Rectal smooth muscle tissue (tissue), 1 donor: ENCODE measurements around the gene PPP1R18.
A peak's percentile ranks its signal among the peaks of the same experiment; 100 is the strongest.
"Not testable (repeated sequence)": the region's sequence is repeated elsewhere in the genome, so short reads cannot be mapped to it uniquely, and the experiment has no call there.

ENCODE experiments used
- H3K27ac ChIP-seq: one replicate; pipeline ENCODE4 v1.7.0; 2013; ENCODE audit warnings: low read depth, low read length, inconsistent platforms
- H3K27me3 ChIP-seq: one replicate; pipeline ENCODE4 v1.7.0; 2013; ENCODE audit warnings: low read length; ENCODE audit not compliant: control insufficient read depth, insufficient read depth
- H3K36me3 ChIP-seq: one replicate; pipeline ENCODE4 v1.7.0; 2013; ENCODE audit warnings: low read length; ENCODE audit not compliant: control insufficient read depth, insufficient read depth
- H3K4me1 ChIP-seq: one replicate; pipeline ENCODE4 v1.7.0; 2013; ENCODE audit warnings: low read length; ENCODE audit not compliant: control insufficient read depth, insufficient read depth
- H3K4me3 ChIP-seq: one replicate; pipeline ENCODE4 v1.7.0; 2013; ENCODE audit warnings: low read length
- H3K9ac ChIP-seq: one replicate; pipeline ENCODE4 v1.7.0; 2013; ENCODE audit warnings: low read length

The PPP1R18 gene

GRCh38 chr6:30681766-30682142 is 4.7 kb downstream of the PPP1R18 start:
- Histone ChIP-seq H3K4me1 (peaks cover 31% of the 10 kb centered on the region), H3K27me3 (no peaks in the 10 kb centered on the region), H3K4me3 (peak overlapping the region; percentile 66), H3K36me3 (peaks cover 18% of the 10 kb centered on the region), H3K9ac (peak overlapping the region; percentile 57), H3K27ac (peak overlapping the region; percentile 99)

DNA sequence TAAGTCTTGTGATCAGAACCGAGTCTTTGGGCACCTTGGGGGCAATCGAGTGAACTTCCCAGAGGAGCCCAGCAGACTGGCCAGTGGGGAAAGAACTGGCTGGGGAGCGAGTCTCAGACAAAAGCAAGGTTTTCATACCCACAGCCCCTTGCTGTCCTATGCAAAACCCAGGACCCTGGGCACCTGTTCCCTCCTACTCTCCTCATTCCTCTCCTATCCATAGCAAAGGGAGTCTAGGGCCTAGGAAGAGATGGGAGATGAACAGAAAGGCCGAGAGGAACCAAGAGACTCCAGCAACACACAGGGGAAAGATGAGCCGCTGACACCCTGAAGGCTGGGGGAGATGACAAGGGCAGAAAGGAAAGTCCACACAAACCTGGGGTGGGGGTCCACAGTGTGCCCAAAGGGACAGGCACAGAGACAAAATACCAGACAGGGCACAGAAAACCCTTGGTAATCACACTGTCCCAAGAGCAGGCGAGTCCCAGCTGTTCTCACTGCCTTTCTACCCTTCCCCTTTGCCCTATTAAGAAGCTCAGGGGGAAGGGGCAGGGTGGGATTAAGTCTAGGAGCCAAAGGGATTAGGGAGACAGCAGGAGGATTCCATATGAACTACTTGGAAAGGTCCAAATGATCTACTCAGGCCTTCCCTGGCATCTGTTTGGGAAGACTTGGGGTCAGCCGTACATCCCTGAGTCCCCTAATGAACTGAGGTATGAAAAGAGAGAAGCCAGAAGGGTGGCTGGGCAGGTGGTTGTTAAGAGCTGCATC is 6.5 kb downstream of the PPP1R18 start:
- Histone ChIP-seq H3K9ac (no peak overlapping the region), H3K27me3 (no peaks in the 10 kb centered on the region), H3K4me1 (peaks cover 31% of the 10 kb centered on the region), H3K4me3 (peak overlapping the region; percentile 54), H3K36me3 (peaks cover 22% of the 10 kb centered on the region), H3K27ac (peak overlapping the region; percentile 77)

DNA sequence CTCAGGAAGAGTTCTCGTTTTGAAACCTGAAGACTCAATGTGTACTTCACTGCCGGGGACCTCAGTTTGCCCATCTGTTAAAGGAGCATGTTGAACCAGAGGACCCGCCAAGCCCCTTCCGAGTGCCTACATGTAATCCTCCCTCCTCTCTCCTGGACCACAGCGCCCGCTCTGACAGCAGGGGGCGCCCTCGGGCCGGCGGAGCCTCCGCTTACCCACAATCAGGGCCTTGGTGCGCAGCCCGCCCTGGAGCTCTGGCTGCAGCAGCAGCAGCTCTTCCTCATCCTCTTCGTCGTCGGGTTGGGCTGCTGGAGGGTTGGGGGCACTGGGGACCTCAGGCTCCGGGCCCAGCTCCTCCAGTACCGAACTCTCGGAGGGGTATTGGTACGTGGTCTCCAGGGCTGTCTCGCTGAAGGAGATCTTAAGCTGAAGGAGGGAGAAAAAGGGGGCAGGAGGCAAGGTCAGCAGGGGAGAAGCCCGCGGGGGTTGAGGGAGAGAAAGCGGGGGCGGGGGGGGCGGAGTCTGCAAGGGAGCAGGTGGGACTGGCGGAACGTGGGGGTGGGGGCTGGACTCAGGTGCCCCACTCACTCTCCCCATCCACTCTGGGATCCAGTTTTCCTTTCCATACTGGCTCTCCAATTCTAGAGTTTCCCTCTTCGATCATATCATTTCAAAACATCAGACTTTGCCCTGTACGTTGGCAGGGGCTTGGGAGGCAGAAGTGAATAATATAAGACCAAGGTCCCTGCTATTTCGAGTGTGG is 7.3 kb downstream of the PPP1R18 start:
- no peaks in the 10 kb centered on the region for H3K27me3 ChIP-seq
- H3K4me1 ChIP-seq = peaks cover 31% of the 10 kb centered on the region
- peak overlapping the region; percentile 54 for H3K4me3 ChIP-seq
- no peak overlapping the region for H3K9ac ChIP-seq
- H3K36me3 ChIP-seq = peaks cover 22% of the 10 kb centered on the region
- H3K27ac ChIP-seq = peak overlapping the region; percentile 77

- H3K4me1 ChIP-seq = peaks cover 20% of the 10 kb centered on the region
These were observed 9.7 kb downstream of the PPP1R18 start for GRCh38 chr6:30676660-30677285.

DNA sequence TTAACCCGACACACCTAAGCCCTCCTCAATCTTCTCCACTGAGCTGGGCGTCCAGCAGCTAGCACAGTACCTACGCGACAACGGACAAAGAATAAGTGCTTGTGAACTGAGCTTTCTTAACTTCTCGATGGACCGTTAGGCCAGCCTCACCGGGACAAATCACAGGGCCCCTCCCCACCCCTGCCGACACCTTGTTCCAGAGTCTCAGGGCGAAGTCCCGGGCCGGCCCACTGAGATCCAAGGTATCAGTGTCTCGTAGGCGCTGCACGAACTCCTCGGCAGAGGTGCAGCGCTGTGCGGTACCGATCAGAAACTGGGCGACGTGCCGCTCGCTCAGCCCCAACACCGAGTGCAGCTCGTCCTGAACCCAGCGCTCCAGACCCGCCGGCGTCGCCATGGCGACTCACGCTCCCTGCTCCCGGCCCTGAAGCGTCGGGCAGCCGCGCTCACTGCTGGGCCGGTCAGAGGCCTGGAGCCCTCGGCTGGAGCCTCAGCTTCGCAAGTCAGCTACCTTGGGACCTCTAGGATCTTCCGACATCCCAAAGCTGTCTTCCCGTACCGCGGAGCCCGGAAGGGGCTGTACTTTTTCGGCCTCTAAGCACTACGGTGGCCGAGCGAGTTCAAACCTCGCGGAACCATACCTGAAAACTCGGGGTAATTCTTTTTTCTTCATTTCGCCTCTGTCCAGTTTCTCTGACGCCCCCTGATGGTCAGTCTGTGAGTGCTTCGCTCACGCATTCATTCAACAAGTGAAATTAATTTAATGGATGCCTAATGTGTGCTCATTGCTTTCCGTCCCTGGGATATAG is 13.8 kb downstream of the PPP1R18 start, which contains the start of gene DHX16:
DHX16 (minus strand) TSS at position 562 of the 809 bp plus-strand sequence; CDS start at position 397, 165 bp downstream.
- Histone ChIP-seq H3K27ac (peak within 1 kb of the TSS; percentile 65), H3K36me3 (peaks cover 28% of the 10 kb centered on the region), H3K4me3 (peak within 1 kb of the TSS; percentile 71), H3K9ac (peak within 1 kb of the TSS; percentile 42), H3K4me1 (peaks cover 5% of the 10 kb centered on the region), H3K27me3 (no peaks in the 10 kb centered on the region)

More at GRCh38 chr6:30676660-30677285, 9.7 kb downstream of the PPP1R18 start:
- Histone ChIP-seq H3K27ac (no peak overlapping the region), H3K27me3 (no peaks in the 10 kb centered on the region), H3K36me3 (peaks cover 22% of the 10 kb centered on the region), H3K9ac (no peak overlapping the region), H3K4me3 (no peak overlapping the region)

GRCh38 chr6:30670760-30671527 is 15.5 kb downstream of the PPP1R18 start:
- no peak overlapping the region for H3K9ac ChIP-seq
- peaks cover 23% of the 10 kb centered on the region for H3K36me3 ChIP-seq
- peaks cover 5% of the 10 kb centered on the region for H3K4me1 ChIP-seq
- H3K27me3 ChIP-seq = no peaks in the 10 kb centered on the region
- H3K27ac ChIP-seq = no peak overlapping the region
- H3K4me3 ChIP-seq = no peak overlapping the region

DNA sequence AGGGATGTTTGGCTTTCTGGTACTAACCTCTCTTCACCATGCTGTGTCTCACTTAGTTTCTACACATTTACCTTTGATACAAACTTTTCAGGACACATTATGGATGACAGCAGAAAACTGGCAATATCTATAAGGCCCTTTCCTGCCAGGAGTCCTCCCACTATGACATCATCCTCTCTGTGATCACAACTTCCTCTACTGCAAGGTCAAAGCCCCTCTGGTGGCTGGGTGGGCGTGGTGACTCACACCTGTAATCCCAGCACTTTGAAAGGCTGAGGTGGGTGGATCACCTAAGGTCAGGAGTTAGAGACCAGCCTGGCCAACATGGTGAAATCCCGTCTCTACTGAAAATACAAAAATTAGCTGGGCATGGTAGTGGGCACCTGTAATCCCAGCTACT is 20.1 kb downstream of the PPP1R18 start:
- H3K4me3 ChIP-seq, H3K27ac ChIP-seq, H3K4me1 ChIP-seq, H3K27me3 ChIP-seq, H3K9ac ChIP-seq: not testable (repeated sequence)
- H3K36me3 ChIP-seq = peaks cover 58% of the 10 kb centered on the region

GRCh38 chr6:30664994-30665767 is 21.3 kb downstream of the PPP1R18 start:
- no peak overlapping the region for H3K9ac ChIP-seq
- H3K27me3 ChIP-seq = no peaks in the 10 kb centered on the region
- peaks cover 53% of the 10 kb centered on the region for H3K36me3 ChIP-seq
- H3K4me1 ChIP-seq = no peaks in the 10 kb centered on the region
- H3K4me3 ChIP-seq = no peak overlapping the region
- no peak overlapping the region for H3K27ac ChIP-seq

- H3K4me3 ChIP-seq, H3K27ac ChIP-seq, H3K27me3 ChIP-seq, H3K4me1 ChIP-seq, H3K9ac ChIP-seq: not testable (repeated sequence)
- peaks cover 63% of the 10 kb centered on the region for H3K36me3 ChIP-seq
These were observed 28.5 kb downstream of the PPP1R18 start for GRCh38 chr6:30657922-30658321.

DNA sequence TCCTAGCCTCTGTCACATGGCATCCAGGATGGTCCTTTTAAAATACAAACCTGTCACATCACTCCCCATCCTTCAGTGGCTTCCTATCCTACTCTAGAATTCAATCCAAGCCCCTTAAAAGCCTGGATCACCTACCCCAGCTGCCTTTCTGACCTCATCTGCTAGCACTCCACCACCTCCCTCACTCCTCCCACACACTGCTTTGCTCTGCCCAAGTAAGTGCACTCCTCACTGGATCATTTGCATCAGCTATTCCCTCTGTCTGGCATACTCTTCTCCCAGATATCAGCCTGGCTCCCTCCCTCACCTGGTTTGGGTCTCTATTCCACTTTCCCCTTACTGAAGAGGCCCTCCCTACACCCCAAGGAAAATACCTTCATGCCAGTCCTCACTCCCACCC is 29.0 kb downstream of the PPP1R18 start:
- Histone ChIP-seq H3K9ac (no peak overlapping the region), H3K4me1 (no peaks in the 10 kb centered on the region), H3K27me3 (no peaks in the 10 kb centered on the region), H3K27ac (no peak overlapping the region), H3K36me3 (peaks cover 64% of the 10 kb centered on the region), H3K4me3 (no peak overlapping the region)

DNA sequence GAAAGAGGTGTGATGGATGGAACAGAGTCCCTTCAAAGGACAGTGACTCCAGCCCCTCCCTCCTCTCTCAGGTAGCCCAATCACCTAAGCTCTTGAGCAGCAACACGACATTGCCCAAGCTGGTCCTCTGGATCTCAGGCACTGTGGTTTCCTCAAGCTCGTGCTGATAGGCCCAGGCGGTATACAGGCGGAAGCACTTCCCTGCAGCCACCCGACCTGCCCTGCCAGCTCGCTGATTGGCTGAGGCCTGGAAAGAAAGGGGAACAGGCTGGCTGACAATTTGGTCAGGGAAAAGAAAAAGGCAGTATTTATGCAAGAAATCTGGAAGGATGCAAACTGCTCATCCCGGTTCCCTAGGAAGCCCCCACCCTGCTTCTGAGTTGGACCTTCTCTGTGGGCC is 29.9 kb downstream of the PPP1R18 start:
- Histone ChIP-seq H3K36me3 (peaks cover 63% of the 10 kb centered on the region), H3K9ac (no peak overlapping the region), H3K27me3 (no peaks in the 10 kb centered on the region), H3K4me3 (no peak overlapping the region), H3K27ac (no peak overlapping the region), H3K4me1 (no peaks in the 10 kb centered on the region)
